DMS53 treated with DMSO at 0.1 percent for 48 hours (cell line): Measurements from ENCODE around the gene CHAF1A.
A peak's percentile ranks its signal among the peaks of the same experiment; 100 is the strongest.

Experiments used
- DNase-seq: peaks from one replicate; lab custom pipeline; 2025; ENCODE audit not compliant: unreplicated experiment; lab: John Stamatoyannopoulos, UW

The CHAF1A gene

GRCh38 chr19:4402171-4403004 lies at the start of gene CHAF1A:
Gene CHAF1A, plus strand, starts transcription at chr19:4402640. Its CDS starts 123 bp downstream, at chr19:4402763.
- DNase-seq: peak; percentile 95

DNA sequence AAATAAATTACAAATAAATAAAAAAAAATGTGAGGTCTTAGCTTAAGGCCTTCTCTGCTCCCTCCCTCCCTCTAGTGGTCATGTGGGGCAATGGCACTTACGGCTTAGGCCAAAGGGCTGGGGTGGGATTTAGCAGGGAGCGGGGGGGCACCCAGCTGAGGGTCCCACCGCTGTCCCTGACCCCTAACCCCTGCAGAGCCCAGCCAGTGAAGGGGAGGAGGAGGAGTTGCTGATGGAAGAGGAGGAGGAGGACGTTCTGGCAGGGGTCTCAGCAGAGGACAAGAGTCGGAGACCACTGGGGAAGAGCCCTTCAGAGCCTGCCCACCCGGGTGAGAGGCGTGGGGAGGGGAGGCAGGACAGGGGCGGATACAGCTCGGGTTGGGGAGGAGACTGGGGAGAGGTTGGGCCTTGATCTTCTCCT lies 49.7 kb upstream of the CHAF1A start:
- DNase-seq: no peak

GRCh38 chr19:4354282-4354681 lies 48.2 kb upstream of the CHAF1A start:
- no peak for DNase-seq

DNA sequence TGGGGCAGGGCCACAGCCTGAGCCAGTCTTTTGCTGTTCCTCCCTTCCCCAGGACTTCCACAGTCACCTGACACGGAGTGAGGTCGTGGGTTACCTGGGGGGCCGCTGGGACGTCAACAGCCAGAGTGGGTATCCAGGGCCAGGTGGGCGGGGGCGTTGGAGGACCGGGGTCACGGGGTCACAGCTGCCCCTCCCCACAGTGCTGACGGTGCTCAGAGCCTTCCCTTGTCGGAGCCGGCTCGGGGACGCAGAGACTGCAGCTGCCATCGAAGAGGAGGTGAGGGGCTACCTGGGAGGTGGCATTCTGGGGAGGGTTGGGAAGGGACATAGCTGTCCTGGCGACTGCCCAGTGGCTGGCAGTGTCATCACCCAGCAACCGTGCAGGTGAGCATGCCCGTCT lies 47.5 kb upstream of the CHAF1A start:
- DNase-seq: no peak

DNA sequence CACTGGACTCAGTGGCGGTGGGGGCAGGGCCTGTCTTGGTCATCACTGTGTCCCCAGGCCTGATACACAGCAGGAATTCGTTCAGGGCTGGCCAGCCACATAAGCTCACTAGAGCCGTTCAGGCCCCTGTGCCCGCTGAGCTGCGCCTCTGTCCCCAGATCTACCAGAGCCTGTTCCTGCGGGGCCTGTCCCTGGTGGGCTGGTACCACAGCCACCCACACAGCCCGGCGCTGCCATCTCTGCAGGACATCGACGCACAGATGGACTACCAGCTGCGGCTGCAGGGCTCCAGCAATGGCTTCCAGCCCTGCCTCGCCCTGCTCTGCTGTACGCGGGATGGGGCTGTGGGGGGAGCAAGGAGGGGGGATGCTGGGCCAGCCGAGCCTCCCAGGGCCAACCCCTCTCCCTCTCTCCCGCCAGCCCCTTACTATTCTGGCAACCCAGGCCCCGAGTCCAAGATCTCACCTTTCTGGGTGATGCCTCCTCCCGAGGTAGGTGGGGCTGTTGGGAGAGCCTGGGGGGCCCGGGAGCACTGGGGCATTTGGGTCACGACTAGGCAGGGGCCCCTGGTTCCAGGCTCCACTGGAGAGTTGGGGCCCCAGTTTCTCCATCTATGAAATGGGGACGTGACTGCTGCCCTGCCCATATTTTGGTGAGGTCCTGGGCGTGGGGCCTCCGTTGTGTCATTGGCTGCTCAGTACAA lies 45.2 kb upstream of the CHAF1A start:
- no peak for DNase-seq

- DNase-seq: no peak
Measured at GRCh38 chr19:4357921-4358326, 44.5 kb upstream of the CHAF1A start.

DNA sequence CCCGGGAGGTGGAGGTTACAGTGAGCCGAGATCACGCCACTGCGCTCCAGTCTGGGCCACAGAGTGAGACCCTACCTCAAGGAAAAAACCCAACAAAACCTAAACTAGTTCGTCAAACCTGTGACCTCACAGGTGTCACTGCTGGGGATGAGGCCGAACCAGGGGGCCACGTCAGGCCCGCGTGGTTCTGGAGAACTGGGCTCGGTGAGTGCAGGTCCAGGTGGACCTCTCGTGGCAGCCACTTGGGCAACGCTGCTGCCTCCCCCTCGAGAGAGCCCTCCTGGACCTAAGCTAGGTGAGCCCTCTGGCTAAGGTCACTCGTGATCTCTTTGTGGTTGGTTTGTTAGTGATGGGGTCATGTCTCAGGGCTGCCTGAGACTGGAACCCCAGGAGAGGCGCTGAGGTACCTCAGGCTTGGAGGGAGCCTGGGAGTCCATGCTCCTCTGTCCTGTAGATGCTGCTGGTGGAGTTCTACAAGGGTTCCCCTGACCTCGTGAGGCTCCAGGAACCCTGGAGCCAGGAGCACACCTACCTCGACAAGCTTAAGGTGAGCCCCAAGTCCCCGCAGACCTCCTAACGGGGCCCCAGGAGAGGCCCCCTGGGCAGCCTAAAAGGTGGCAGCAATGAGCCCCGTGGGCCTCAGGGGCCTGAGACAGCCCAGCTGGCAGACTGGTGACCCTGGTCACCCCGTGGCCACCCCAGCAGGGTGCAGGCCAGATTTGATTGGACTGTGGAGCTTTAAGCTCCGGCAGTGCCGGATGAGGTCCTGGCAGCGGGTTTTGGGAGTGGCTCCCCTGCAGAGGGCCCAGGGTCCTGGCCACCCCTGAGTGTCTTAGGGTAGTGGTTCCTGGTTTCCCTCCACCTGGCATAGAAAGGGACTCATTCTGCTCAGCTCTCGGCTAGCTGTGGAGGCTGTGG lies 43.5 kb upstream of the CHAF1A start:
- DNase-seq: no peak

- no peak for DNase-seq
Measured at GRCh38 chr19:4359627-4360000, 42.8 kb upstream of the CHAF1A start.

DNA sequence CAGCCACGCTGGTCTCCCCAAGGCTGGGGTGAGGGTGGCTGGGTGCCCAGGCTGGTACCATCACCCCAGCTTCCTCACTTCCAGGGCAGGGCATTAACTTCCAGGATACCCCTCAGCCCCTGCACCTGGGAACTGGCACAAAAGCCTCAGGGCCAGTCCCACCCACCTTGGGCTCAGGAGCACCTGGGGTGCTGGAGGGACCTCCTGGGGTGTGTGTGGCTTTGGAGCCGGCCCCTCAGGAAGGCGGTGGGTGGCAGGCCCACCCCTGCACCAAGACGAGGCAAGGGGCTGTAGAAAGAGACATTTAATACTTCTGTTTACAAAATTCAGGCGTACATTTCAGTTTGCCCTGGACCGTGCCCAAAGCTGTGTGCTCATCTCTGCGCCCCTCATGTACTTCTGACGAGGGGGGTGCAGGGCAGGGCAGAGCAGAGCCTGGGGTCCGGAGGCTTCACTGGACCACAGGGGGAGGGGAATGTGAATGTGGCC lies 42.3 kb upstream of the CHAF1A start:
- no peak for DNase-seq

DNA sequence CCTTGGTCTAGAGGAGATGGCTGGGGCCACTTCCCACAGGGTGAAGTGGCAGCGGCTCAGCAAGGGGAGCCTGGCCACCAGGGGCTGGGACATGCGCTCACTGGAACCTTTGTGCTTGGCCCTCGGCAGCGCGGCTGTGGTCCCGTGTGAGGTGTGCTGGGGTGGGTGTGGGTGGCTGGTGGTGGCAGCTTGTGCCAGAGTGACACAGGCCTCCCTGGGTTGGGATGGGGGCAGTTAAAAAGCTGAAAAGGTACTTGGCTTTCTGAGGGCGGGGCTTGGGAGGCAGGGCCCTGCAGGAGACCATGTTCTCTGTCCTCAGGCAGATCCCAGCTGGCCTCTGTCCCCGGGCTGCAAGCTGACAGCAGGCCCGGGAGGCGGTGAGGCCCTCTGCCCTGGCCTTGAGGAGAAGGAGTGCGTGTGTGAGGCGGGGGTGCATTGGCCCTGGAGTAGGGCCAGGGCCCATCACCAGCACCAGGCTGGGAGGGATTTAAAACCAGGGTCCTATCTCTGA lies 41.7 kb upstream of the CHAF1A start:
- DNase-seq: no peak

DNA sequence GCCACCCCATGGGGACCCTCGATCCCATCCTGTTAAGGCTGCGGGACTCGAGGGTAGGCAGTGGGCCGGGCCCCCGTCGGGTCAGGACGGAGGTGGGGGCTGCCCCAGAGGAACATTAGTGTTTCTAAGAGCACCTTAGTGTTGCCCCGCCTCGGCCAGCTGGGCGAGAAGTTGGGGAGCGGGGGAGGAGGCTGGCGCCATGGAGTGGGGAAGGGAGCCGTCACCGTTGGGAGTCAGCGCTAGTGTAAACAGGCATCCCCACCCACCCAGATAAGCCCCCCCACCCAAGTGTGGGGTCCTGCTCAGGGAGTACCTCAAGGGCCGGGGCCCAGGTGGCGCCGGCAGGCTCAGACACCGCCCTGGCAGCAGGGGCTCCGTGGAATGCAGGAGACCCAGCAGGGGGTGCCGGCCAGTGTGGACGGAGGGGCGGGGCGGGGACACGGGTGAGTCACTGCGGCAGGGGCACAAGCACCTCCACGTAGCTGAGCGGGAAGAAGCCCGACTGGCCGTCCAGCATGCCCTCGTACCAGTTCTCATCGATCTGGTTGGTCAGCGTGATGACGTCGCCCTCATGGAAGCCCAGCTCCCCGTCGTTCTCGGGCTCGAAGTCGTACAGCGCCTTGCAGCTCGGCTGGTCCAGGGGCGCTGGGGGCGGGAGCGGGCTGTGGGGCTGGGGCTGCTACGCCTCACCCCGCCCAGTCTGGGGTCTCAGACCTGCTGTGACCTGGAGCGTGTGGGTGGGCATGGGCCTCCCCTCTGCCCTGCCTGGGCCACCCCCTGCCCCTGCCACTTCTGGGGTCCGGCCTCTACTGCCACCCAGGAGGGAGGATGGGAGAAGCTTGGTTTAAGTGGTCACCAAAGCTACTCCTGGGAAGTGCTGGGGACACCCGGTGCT lies 41.0 kb upstream of the CHAF1A start:
- no peak for DNase-seq

- no peak for DNase-seq
Measured at GRCh38 chr19:4362101-4362828, 40.2 kb upstream of the CHAF1A start.

- DNase-seq: no peak
Measured at GRCh38 chr19:4362831-4363545, 39.5 kb upstream of the CHAF1A start.

GRCh38 chr19:4363571-4364304 lies 38.7 kb upstream of the CHAF1A start:
- DNase-seq: no peak

GRCh38 chr19:4365341-4365740 lies 37.1 kb upstream of the CHAF1A start:
- DNase-seq: no peak

- no peak for DNase-seq
Measured at GRCh38 chr19:4365791-4366665, 36.4 kb upstream of the CHAF1A start.
